ENCODE data around the gene WRAP53.

DNA sequence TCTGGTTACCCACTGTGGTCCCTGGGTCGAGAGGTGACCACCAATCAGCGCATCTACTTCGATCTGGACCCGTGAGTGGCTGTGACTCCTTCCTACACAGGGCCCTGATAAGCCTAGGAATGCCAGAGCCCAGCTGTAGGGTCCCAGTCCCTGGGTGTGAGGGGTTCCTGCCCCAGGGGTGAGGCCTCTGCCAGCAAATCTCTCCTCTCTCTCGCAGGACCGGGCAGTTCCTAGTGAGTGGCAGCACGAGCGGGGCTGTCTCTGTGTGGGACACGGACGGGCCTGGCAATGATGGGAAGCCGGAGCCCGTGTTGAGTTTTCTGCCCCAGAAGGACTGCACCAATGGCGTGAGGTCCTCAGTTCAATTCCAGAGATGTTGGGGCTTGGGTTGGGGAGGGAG lies 14.5 kb downstream of the WRAP53 start:
- TF ChIP-seq, protein P1, sequence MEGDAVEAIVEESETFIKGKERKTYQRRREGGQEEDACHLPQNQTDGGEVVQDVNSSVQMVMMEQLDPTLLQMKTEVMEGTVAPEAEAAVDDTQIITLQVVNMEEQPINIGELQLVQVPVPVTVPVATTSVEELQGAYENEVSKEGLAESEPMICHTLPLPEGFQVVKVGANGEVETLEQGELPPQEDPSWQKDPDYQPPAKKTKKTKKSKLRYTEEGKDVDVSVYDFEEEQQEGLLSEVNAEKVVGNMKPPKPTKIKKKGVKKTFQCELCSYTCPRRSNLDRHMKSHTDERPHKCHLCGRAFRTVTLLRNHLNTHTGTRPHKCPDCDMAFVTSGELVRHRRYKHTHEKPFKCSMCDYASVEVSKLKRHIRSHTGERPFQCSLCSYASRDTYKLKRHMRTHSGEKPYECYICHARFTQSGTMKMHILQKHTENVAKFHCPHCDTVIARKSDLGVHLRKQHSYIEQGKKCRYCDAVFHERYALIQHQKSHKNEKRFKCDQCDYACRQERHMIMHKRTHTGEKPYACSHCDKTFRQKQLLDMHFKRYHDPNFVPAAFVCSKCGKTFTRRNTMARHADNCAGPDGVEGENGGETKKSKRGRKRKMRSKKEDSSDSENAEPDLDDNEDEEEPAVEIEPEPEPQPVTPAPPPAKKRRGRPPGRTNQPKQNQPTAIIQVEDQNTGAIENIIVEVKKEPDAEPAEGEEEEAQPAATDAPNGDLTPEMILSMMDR (IDR thresholded peaks at IDR 0.05), result no peak
- TF ChIP-seq POLR2A (IDR thresholded peaks at IDR 0.05), result no peak
